Measurements from ENCODE around the gene GLIS2.
"Not testable (repeated sequence)": the region's sequence is repeated elsewhere in the genome, so short reads cannot be mapped to it uniquely, and the experiment has no call there.

The GLIS2 gene

GRCh38 chr16:4320571-4321137, 4.8 kb downstream of the GLIS2 start:
- no peak for DNase-seq

GRCh38 chr16:4321286-4322120, 5.6 kb downstream of the GLIS2 start:
- DNase-seq: no peak

- no peak for DNase-seq
Observed at GRCh38 chr16:4322121-4323052, 6.5 kb downstream of the GLIS2 start.

- no peak for DNase-seq
Observed at GRCh38 chr16:4323071-4323844, 7.4 kb downstream of the GLIS2 start.

- peak; percentile 60 for DNase-seq
Observed at GRCh38 chr16:4323845-4324488, 8.1 kb downstream of the GLIS2 start.

- no peak for DNase-seq
Observed at GRCh38 chr16:4324492-4325252, 8.8 kb downstream of the GLIS2 start.

GRCh38 chr16:4325253-4325758, 9.4 kb downstream of the GLIS2 start:
- DNase-seq: no peak

GRCh38 chr16:4327386-4328045, 11.6 kb downstream of the GLIS2 start:
- DNase-seq: no peak

GRCh38 chr16:4328046-4328781, 12.3 kb downstream of the GLIS2 start:
- peak; percentile 79 for DNase-seq

- DNase-seq: no peak
Observed at GRCh38 chr16:4328782-4329775, 13.2 kb downstream of the GLIS2 start.

- DNase-seq: peak; percentile 48
Observed at GRCh38 chr16:4330277-4330874, 14.5 kb downstream of the GLIS2 start.

GRCh38 chr16:4332083-4332482, 16.2 kb downstream of the GLIS2 start:
- DNase-seq: no peak

GRCh38 chr16:4332623-4333307, 16.9 kb downstream of the GLIS2 start:
- DNase-seq: no peak

GRCh38 chr16:4333308-4333638, 17.4 kb downstream of the GLIS2 start:
- DNase-seq: no peak

GRCh38 chr16:4333714-4334113, 17.8 kb downstream of the GLIS2 start:
- DNase-seq: not testable (repeated sequence)

GRCh38 chr16:4334724-4335495, 19.0 kb downstream of the GLIS2 start:
- DNase-seq: no peak
